ENCODE measurements around the gene TMEM19. TPM values are rescaled to one million over a fixed set of nuclear protein-coding genes. Genes with fewer than 3 reads are reported as not detected.

The TMEM19 gene
- total RNA-seq, result 10 to 100 TPM; 19.6 to 31.4 (median 21.6) TPM

DNA sequence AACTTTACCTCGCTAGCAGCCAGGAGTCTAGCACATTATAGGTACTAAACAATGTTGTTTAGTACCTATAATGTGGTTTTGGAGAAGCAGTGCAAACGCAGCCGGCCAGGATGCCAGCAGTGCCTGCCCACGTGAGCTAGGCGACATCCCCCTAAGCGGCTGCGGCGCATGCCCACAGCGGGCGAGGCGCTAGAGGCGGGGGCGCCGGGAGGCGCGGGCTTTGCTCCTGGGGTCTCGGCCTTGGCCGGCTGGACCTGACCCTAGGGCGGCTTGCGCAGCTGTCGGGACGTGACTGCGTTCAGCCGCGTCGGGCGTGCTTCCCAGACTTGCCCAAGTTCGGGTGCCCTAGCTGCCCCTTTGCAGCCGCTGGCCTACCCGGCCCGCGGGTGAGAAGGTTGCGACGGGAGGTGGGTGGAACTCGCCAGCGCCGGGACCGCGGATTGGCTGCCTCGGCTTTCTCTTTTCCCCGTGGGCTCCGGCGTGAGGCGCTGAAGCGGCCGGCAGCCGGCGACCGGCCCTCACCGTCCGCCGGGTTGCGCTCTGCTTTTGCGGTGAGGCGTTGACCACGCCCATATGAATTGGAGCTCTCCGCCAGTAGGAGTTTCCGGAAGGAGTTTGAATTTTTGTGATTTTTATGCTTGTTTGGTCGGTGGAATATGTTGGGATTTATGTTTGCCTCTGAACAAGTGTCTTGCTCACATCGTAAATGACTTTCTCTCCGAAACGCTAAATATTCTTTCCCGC lies at the start of gene TMEM19:
TMEM19 (plus strand) TSS at position 169 of the 744 bp plus-strand sequence. CDS start 599 bp downstream, outside the sequence.
- TF ChIP-seq, protein P1, sequence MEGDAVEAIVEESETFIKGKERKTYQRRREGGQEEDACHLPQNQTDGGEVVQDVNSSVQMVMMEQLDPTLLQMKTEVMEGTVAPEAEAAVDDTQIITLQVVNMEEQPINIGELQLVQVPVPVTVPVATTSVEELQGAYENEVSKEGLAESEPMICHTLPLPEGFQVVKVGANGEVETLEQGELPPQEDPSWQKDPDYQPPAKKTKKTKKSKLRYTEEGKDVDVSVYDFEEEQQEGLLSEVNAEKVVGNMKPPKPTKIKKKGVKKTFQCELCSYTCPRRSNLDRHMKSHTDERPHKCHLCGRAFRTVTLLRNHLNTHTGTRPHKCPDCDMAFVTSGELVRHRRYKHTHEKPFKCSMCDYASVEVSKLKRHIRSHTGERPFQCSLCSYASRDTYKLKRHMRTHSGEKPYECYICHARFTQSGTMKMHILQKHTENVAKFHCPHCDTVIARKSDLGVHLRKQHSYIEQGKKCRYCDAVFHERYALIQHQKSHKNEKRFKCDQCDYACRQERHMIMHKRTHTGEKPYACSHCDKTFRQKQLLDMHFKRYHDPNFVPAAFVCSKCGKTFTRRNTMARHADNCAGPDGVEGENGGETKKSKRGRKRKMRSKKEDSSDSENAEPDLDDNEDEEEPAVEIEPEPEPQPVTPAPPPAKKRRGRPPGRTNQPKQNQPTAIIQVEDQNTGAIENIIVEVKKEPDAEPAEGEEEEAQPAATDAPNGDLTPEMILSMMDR (IDR thresholded peaks at IDR 0.05; ENCODE audit: low read depth), result no peak

DNA sequence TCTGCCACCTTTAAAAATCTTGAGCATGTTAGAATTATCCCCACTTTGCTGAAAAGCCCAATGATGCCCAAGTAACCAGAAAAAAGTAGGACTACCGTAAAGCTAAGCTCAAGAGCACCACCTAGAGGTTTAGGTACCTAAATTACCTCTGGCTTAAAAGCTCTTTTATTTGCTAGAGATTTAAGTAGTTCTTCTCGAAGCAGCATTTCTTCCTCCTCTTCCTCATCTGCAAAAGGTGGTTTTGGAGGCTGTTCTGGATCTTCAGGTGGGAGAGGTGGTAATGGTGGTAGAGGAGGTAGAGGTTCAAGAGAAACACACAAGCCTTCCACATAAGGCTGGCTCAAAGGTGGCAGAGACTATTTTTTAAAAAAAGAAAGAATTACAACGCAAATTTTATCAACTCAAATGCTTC lies 49.2 kb upstream of the TMEM19 start:
- TF ChIP-seq, protein P1 (IDR thresholded peaks at IDR 0.05; ENCODE audit: low read depth), result no peak

DNA sequence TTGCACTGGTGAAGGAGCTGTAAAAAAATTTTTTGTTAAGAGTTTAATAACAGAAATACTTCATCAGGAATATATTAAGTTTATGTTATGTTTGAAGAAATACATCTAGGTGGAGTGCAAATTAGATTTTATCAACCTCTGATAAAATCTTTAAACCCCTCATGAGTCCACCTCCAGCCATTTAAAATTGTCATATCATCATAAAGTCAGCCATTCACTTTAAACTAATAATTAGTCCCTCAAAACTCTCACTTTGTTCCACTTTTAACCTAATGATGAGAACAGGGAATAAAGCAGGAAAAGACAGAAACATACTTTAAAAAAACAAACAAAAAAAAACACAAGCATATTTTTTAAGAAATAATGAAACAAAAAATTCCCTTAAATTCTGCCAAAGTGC lies 47.4 kb upstream of the TMEM19 start:
- TF ChIP-seq, protein P1 (IDR thresholded peaks at IDR 0.05; ENCODE audit: low read depth), result no peak

DNA sequence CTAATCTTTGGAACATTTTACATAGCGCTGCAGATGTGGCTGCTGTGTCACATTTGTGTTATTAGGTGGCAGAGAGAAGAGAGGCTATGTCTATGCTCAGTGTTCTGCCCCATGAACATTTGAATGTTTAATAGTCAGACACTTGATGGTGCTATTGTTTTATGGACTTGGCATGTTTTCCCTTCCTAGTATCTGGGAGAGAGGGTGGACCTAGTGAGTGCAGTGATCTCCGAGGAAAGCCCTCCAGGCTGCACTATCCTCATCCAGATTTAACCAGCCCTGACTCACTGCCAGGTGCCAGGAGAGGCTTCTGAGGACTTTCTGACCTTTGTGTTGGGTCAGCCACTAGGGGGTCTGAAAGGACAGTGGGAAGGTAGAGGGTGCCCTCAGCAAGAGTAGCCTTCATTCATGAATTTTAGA lies 46.5 kb upstream of the TMEM19 start:
- TF ChIP-seq, protein P1 (IDR thresholded peaks at IDR 0.05; ENCODE audit: low read depth), result no peak

DNA sequence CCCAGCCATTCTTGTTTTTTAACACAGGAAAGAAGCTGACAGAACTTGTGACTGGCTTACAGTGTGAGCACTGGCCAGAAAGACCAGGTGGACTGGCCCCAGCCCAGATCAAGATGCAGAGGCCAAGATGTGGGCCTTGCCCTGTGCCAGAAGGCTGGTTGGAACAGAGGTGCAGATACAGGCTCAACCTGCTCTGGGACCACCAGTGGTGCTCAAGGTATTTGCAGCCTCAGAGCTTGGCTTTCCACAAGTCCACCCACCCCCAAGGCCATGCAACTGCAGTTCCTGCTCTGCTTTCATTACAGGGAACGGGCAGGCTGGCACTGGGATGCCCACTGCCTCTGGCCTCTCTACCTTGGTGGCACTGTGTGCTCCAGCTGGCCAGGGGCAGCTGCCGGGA lies 45.6 kb upstream of the TMEM19 start:
- TF ChIP-seq, protein P1 (IDR thresholded peaks at IDR 0.05; ENCODE audit: low read depth), result no peak

DNA sequence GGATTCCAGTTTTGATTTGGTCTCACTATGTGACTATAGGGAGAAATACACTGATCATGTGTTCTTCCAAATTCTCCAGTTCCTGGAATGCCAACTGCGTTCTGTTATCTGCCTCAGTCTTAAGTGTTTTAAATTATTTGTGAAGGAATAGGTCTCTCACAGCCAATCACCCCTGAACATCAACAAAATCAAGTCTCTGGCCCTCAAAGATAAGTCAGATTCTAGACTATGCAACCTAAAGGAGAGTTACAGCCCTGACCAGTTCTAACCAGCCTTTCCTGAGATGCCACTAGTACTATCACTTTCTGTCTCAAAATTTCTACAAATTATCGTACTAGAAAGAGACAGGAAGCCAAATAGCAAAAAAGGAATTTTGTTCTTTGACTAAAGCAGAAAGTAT lies 44.5 kb upstream of the TMEM19 start:
- TF ChIP-seq, protein P1 (IDR thresholded peaks at IDR 0.05; ENCODE audit: low read depth), result no peak

DNA sequence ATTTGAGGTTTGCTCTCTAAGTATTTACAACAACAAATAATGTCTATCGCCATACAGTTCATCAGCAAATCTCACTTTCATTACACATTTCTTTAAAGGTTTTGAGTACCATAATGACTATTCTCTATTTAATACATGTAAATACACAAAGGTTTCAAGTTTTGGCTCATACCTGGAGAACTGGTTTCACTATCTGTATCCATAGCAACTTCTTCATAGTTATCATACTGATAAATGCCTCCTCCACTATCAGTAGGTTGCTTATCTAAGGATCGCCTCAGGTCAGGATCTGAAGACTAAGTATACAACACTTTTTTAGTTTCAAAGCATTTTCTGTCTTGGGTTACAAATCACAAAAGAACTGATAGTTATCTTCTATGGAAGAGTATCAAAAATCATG lies 43.6 kb upstream of the TMEM19 start:
- TF ChIP-seq, protein P1 (IDR thresholded peaks at IDR 0.05; ENCODE audit: low read depth), result no peak
